Spleen (tissue), 7 donors: ENCODE measurements around the gene LPCAT3.

ENCODE experiments used
- POLR2AphosphoS5 ChIP-seq, 3 donors: sonication (generic); formaldehyde crosslinking; IDR thresholded peaks; one replicate each; pipeline ENCODE4 v1.5.1; 2017; ENCODE audit warnings: antibody characterized with exemption in 3 of 3
- TF ChIP-seq, protein P1 (sequence below), 11 experiments: fragments of 200-600 bp in 7 of 11; fragments of 450-650 bp in 4 of 11; sonication (generic) in 4 of 11; IDR thresholded peaks in 8 of 11; conservative IDR thresholded peaks in 3 of 11; 1 replicate in 7 of 11; 2 replicates in 4 of 11; pipeline versions ENCODE4 v1.4.0 to v1.8.0; 2016 to 2021; ENCODE audit warnings: antibody characterized with exemption in 11 of 11, inconsistent platforms in 4 of 11, mild to moderate bottlenecking in 1 of 11
- donor health status: DM: no; HTN: no; CAD: no; lungs with moderate emphysema.
- donor health status: DM: no; HTN: no; CAD: no.
- donor health status: DM: no; HTN: no; CAD: no.

DNA sequence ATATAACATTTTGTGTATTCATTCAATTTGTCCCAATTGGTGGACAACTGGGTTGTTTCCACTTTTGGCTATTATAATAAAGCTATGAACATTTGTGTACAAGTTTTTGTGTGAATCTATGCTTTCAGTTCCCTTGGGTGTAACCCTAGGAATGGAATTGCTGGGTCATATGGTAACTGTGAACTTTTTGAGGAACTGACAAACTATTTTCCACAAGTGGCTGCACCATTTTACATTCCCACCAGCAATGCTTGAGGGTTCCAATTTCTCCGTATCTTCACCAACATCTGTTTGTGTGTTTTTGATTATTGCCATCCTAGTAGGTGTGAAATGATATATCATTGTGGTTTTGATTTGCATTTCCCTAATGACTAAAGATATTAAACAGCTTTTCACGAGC lies 13.0 kb downstream of the LPCAT3 start:
- TF ChIP-seq POLR2AphosphoS5 (IDR thresholded peaks at IDR 0.05), result no peak
- TF ChIP-seq, protein P1, sequence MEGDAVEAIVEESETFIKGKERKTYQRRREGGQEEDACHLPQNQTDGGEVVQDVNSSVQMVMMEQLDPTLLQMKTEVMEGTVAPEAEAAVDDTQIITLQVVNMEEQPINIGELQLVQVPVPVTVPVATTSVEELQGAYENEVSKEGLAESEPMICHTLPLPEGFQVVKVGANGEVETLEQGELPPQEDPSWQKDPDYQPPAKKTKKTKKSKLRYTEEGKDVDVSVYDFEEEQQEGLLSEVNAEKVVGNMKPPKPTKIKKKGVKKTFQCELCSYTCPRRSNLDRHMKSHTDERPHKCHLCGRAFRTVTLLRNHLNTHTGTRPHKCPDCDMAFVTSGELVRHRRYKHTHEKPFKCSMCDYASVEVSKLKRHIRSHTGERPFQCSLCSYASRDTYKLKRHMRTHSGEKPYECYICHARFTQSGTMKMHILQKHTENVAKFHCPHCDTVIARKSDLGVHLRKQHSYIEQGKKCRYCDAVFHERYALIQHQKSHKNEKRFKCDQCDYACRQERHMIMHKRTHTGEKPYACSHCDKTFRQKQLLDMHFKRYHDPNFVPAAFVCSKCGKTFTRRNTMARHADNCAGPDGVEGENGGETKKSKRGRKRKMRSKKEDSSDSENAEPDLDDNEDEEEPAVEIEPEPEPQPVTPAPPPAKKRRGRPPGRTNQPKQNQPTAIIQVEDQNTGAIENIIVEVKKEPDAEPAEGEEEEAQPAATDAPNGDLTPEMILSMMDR (IDR thresholded peaks at IDR 0.05 in 8 of 11, conservative IDR thresholded peaks at IDR 0.05 in 3 of 11), result no peak
